ENCODE data around the gene ZDHHC8. TPM values are rescaled to one million over a fixed set of nuclear protein-coding genes. Genes with fewer than 3 reads are reported as not detected.
A peak's percentile ranks its signal among the peaks of the same experiment; 100 is the strongest.

Gene ZDHHC8
- total and polyA plus RNA-seq, 7 donors = 9.7 to 23.7 (median 15.8) TPM

- TF ChIP-seq CTCF (IDR thresholded peaks at IDR 0.05) = no peak
- Histone ChIP-seq H3K36me3 (ENCODE audit: insufficient read depth in 1 of 2, low read depth in 1 of 2) (peaks cover 0 to 62% of the 10 kb centered on the region in 2 donors), H3K4me3 (no peak overlapping the region), H3K4me1 (peaks cover 16% of the 10 kb centered on the region), H3K27ac (no peak overlapping the region), H3K27me3 (ENCODE audit: insufficient read depth in 3 of 3, low read length in 2 of 3) (no peaks in the 10 kb centered on the region), H3K9me3 (no peaks in the 10 kb centered on the region)
- DNase-seq (peak in 1 of 2 donors; percentile 22), ATAC-seq (no peak)
- intact Hi-C loops (cut with DNase I) = no loop called here
- 91 to 95% (median 91%) methylated on average over 22 of the region's 22 CpGs for WGBS, 3 donors
Measured at GRCh38 chr22:20121856-20122415, 9.7 kb upstream of the ZDHHC8 start.

DNA sequence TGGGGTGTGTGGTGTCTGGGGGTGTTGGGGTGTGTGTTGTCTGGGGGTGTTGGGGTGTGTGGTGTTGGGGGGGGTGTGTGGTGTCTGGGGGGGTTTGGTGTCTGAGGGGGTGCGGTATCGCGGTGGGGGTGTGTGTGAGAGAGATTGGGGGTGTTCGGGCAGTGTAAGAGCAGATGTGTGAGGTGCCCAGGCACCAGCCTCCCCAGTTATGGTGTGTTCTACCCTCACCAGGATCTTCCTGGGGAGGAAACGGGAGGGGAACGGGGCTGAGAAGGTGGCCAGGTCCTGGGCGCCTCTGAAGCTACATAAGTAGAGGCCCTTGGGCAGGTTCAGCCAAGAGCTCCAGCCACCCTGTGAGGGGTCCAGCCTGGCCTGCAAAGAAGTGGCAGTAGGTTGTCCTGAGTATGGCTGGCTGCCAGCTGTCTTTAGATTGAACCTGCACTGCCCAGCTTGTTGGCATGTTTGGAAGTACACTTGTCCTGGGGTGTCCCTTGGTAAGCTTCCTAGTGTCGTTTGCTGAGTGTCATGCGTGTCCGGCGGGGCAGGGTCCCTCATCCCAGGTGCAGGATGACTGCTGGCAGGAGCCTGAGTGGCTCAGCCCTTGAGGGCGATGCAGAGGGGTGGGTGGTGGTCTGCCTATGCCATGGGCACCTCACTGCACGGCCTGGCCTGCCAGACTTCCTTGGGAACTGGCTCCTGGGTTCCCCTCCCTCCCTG lies 8.1 kb upstream of the ZDHHC8 start:
- TF ChIP-seq CTCF (IDR thresholded peaks at IDR 0.05) = no peak
- H3K4me3 ChIP-seq = no peak overlapping the region
- H3K9me3 ChIP-seq = no peaks in the 10 kb centered on the region
- DNase-seq (no peak), ATAC-seq (no peak)
- H3K36me3 ChIP-seq (ENCODE audit: insufficient read depth in 1 of 2, low read depth in 1 of 2) = peaks cover 0 to 74% of the 10 kb centered on the region in 2 donors
- H3K4me1 ChIP-seq = peaks cover 11% of the 10 kb centered on the region
- H3K27ac ChIP-seq = no peak overlapping the region
- intact Hi-C loops (cut with DNase I) = no loop called here
- 91 to 93% (median 92%) methylated on average over 10 to 13 of the region's 13 CpGs for WGBS, 3 donors
- no peaks in the 10 kb centered on the region for H3K27me3 ChIP-seq (ENCODE audit: insufficient read depth in 3 of 3, low read length in 2 of 3)

DNA sequence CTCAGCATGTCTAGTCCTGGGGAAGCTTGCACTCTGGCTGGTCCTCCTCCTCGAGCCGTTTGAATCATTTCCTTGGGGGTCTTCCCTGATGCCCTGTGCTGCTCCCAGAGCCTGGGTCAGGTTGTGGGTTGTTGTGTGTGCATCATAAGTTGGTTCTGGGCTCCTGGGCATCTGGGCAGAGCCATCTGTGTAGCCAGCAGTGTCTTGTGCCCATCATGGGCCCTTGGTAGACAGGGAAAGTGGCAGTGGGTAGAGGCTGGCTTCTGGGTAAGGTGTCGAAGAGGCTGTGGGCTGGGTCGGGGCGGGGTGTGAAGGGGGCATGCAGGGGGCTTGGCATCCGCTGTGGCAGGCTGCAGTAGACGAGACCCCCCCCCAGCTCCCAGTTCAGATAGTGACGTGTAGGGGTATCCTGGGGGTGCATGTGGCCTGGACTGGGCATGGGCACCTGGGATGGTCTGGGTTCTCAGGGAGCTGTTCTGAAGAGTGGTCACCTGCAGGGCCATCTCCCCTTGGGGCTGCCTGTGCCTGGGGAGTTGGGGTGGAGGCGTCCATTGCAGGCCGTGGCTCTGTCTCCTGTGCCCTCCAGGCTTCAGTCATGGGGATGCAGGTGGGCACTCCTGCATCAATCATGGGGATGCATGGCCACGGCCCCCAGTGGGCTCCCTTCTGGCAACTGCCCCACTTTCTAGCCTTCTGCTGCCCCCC lies 7.4 kb upstream of the ZDHHC8 start:
- no peak for TF ChIP-seq CTCF (IDR thresholded peaks at IDR 0.05)
- H3K27me3 ChIP-seq (ENCODE audit: insufficient read depth in 3 of 3, low read length in 2 of 3) = no peaks in the 10 kb centered on the region
- peaks cover 4% of the 10 kb centered on the region for H3K4me1 ChIP-seq
- intact Hi-C loops (cut with DNase I) = no loop called here
- no peaks in the 10 kb centered on the region for H3K9me3 ChIP-seq
- H3K4me3 ChIP-seq = no peak overlapping the region
- ATAC-seq (no peak), DNase-seq (no peak)
- H3K27ac ChIP-seq = no peak overlapping the region
- 88 to 94% (median 90%) methylated on average over 10 to 11 of the region's 11 CpGs for WGBS, 3 donors
- H3K36me3 ChIP-seq (ENCODE audit: insufficient read depth in 1 of 2, low read depth in 1 of 2) = peaks cover 0 to 71% of the 10 kb centered on the region in 2 donors

GRCh38 chr22:20125201-20126174 lies 6.1 kb upstream of the ZDHHC8 start:
- intact Hi-C loops (cut with DNase I) = loop anchor here in 1 of 2 donors (5.0 kb wide), 1 partner anchor 153 kb away; no protein-coding TSS in a partner anchor
- no peak for TF ChIP-seq CTCF (IDR thresholded peaks at IDR 0.05)
- no peak overlapping the region for H3K4me3 ChIP-seq
- 70 to 78% (median 72%) methylated on average over 32 of the region's 32 CpGs for WGBS, 3 donors
- no peak overlapping the region for H3K27ac ChIP-seq
- no peaks in the 10 kb centered on the region for H3K27me3 ChIP-seq (ENCODE audit: insufficient read depth in 3 of 3, low read length in 2 of 3)
- H3K4me1 ChIP-seq = peaks cover under 1% of the 10 kb centered on the region
- H3K9me3 ChIP-seq = no peaks in the 10 kb centered on the region
- ATAC-seq (peak in 3 of 4 donors; percentile 21 to 35 (median 35)), DNase-seq (no peak)
- H3K36me3 ChIP-seq (ENCODE audit: insufficient read depth in 1 of 2, low read depth in 1 of 2) = peaks cover 0 to 59% of the 10 kb centered on the region in 2 donors

Measured in psoas muscle (tissue), 8 donors.